K562 (cell line): ENCODE results near the gene CKLF. TPM values are rescaled to one million over a fixed set of nuclear protein-coding genes. Genes with fewer than 3 reads are reported as not detected.

ENCODE experiments used
- CC2D1A ChIP-seq: fragments of 450-650 bp; IDR thresholded peaks from 2 replicates; pipeline ENCODE4 v1.6.1; 2017; ENCODE audit warnings: mild to moderate bottlenecking
- CHD2 ChIP-seq: IDR thresholded peaks from 2 replicates; pipeline ENCODE4 v1.6.1; 2011; ENCODE audit warnings: low read depth, low read length
- CREB3 ChIP-seq: fragments of 450-650 bp; conservative IDR thresholded peaks from 2 replicates; pipeline ENCODE4 v1.6.1; 2016; ENCODE audit warnings: missing genetic modification characterization, low read depth, mild to moderate bottlenecking, missing compliant biosample characterization, moderate library complexity
- CREM ChIP-seq: IDR thresholded peaks from 2 replicates; pipeline ENCODE4 v1.6.1; 2014; ENCODE audit warnings: antibody characterized with exemption, low read depth
- HLTF ChIP-seq: fragments of 450-650 bp; IDR thresholded peaks from 2 replicates; pipeline ENCODE4 v1.6.1; 2016
- IRF2 ChIP-seq: sonication (generic); formaldehyde crosslinking; IDR thresholded peaks from 2 replicates; pipeline ENCODE4 v1.8.1; 2022; ENCODE audit warnings: mild to moderate bottlenecking, missing genetic modification reagents
- MAFF ChIP-seq: IDR thresholded peaks from 2 replicates; pipeline ENCODE4 v1.6.1; 2012; ENCODE audit warnings: low read length, improper control_type of control experiment
- MEIS2 ChIP-seq: fragments of 450-650 bp; IDR thresholded peaks from 2 replicates; pipeline ENCODE4 v1.6.1; 2014; ENCODE audit warnings: mild to moderate bottlenecking; ENCODE audit not compliant: partially characterized antibody
- THAP12 ChIP-seq: fragments of 250-450 bp; sonication (Bioruptor Pico); IDR thresholded peaks from 2 replicates; pipeline ENCODE4 v1.9.0; 2021; ENCODE audit warnings: mild to moderate bottlenecking, inconsistent platforms
- ZFP36 ChIP-seq: fragments of 150-350 bp; IDR thresholded peaks from 2 replicates; pipeline ENCODE4 v1.6.1; 2018; ENCODE audit warnings: low read length, low read depth; ENCODE audit not compliant: partially characterized antibody
- ZNF57 ChIP-seq: fragments of 450-650 bp; formaldehyde crosslinking; IDR thresholded peaks from 2 replicates; pipeline ENCODE4 v1.4.0; 2020; ENCODE audit warnings: mild to moderate bottlenecking, moderate library complexity
- polyA plus RNA-seq, 8 experiments: library from polyadenylated mRNA; depleted of rRNA in 4 of 8; stranded (reverse) in 5 of 8; unstranded in 3 of 8; fragments of >200 nt; fragmentation: Nextera tagmentation in 2 of 8; fragmentation: Illumina TruSeq in 1 of 8; extraction: Ambion mirVana in 2 of 8; extraction: Trizol in 1 of 8; gene quantifications; 2 replicates each; pipeline versions ENCODE4 v1.2.1 to v1.2.3, GENCODE V29; 2011 to 2014; ENCODE audit warnings: inconsistent platforms in 1 of 8, missing spikeins in 1 of 8
- total RNA-seq, 7 experiments: library from RNA; depleted of rRNA in 6 of 7; stranded (reverse); fragments of >200 nt in 6 of 7; fragmentation: Illumina TruSeq in 2 of 7; extraction: Trizol in 2 of 7; gene quantifications; 2 replicates each; pipeline versions ENCODE4 v1.2.1 to v1.2.3, GENCODE V29; 2011 to 2021; ENCODE audit warnings: low replicate concordance in 1 of 7
- TF ChIP-seq, protein P1 (sequence below): IDR thresholded peaks from 3 replicates; pipeline ENCODE4 v1.6.1; 2011; ENCODE audit warnings: borderline replicate concordance, mild to moderate bottlenecking, moderate library complexity; ENCODE audit not compliant: insufficient read length; ENCODE audit errors: extremely low read depth
- TF ChIP-seq, protein P2 (sequence below): fragments of 250-450 bp; sonication (Bioruptor Pico); IDR thresholded peaks from 2 replicates; pipeline ENCODE4 v1.5.0; 2021; ENCODE audit warnings: mild to moderate bottlenecking, moderate library complexity
- TF ChIP-seq, protein P3 (sequence below): fragments of 250-450 bp; sonication (Bioruptor Pico); IDR thresholded peaks from 2 replicates; pipeline ENCODE4 v1.8.0; 2021; ENCODE audit warnings: mild to moderate bottlenecking, moderate library complexity

The CKLF gene
- total and polyA plus RNA-seq, 9 of the 15 experiments (the other 6 are each of a cell fraction or from before 2014, with no cell fraction given), result 84.8 to 322 (median 118) TPM

GRCh38 chr16:66608241-66609138 is 56.1 kb downstream of the CKLF start (continued):
- TF ChIP-seq, protein P1, sequence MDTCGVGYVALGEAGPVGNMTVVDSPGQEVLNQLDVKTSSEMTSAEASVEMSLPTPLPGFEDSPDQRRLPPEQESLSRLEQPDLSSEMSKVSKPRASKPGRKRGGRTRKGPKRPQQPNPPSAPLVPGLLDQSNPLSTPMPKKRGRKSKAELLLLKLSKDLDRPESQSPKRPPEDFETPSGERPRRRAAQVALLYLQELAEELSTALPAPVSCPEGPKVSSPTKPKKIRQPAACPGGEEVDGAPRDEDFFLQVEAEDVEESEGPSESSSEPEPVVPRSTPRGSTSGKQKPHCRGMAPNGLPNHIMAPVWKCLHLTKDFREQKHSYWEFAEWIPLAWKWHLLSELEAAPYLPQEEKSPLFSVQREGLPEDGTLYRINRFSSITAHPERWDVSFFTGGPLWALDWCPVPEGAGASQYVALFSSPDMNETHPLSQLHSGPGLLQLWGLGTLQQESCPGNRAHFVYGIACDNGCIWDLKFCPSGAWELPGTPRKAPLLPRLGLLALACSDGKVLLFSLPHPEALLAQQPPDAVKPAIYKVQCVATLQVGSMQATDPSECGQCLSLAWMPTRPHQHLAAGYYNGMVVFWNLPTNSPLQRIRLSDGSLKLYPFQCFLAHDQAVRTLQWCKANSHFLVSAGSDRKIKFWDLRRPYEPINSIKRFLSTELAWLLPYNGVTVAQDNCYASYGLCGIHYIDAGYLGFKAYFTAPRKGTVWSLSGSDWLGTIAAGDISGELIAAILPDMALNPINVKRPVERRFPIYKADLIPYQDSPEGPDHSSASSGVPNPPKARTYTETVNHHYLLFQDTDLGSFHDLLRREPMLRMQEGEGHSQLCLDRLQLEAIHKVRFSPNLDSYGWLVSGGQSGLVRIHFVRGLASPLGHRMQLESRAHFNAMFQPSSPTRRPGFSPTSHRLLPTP, result no peak
- TF ChIP-seq CHD2 (no peak), HLTF (no peak), MEIS2 (peak; percentile 38), MAFF (no peak), ZNF57 (CRISPR knock-in tag) (no peak), CC2D1A (peak; percentile 45; the same call in 1 of the 2 replicates), ZFP36 (no peak), CREM (no peak), CREB3 (tag) (peak; percentile 36; the same call in 1 of the 2 replicates), IRF2 (CRISPR knock-in tag) (no peak), THAP12 (no peak)
- TF ChIP-seq, protein P2, sequence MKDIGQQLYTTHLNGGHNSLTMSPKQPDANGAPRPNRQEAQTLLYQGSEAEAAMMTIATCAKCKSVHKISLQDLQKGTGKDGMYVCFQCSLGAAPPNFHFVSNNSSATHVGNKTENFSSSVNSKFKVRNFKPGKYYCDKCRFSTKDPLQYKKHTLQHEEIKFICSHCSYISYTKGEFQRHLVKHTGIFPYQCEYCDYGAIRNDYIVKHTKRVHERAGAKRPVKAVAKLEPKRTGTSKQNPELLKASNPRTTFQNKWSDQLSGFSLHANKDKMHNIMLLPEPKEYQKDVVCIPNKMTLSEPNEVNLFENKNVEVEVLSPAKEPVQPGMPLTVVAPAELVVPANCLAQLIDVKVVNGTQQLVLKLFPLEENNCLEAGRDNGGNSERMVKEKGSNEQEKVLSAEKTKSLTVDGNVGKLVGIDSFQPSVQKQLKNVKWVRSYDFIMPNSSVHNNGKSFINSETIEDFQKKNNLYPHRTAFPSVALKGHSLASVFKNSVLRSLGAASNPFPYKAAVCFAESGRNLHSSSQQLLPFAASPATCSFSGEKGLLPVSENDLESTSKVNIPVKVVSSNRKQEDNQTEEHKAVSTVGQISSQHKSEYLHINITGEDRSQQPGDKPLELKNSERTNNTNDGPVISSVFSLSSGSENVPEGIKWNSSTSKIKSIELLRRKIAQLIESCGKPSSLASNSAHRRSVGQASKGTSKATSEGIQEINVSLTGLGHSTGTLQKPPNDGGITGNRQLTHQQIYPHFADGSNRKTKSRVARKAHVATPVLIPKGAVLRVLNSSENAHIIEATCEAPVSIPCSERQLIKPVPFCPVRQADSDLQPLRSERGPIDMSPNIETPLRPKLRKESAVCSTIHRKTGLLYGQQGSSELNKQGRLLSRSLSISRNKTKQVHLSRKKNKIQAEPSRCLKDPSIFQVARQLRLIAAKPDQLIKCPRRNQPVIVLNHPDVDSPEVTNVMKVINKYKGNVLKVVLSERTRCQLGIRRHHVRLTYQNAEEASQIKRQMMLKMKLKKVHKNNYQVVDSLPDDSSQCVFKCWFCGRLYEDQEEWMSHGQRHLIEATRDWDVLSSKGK (CRISPR knock-in tag), result no peak
- TF ChIP-seq, protein P3, sequence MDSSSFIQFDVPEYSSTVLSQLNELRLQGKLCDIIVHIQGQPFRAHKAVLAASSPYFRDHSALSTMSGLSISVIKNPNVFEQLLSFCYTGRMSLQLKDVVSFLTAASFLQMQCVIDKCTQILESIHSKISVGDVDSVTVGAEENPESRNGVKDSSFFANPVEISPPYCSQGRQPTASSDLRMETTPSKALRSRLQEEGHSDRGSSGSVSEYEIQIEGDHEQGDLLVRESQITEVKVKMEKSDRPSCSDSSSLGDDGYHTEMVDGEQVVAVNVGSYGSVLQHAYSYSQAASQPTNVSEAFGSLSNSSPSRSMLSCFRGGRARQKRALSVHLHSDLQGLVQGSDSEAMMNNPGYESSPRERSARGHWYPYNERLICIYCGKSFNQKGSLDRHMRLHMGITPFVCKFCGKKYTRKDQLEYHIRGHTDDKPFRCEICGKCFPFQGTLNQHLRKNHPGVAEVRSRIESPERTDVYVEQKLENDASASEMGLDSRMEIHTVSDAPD (CRISPR knock-in tag), result no peak
